Erythroblast (primary cell): ENCODE data around the gene KCNG4.

Experiments
- GATA1 ChIP-seq: IDR thresholded peaks from 2 replicates; pipeline ENCODE4 v1.6.1; 2011; ENCODE audit warnings: low read depth, mild to moderate bottlenecking, control low read depth, low read length, moderate library complexity
- POLR2A ChIP-seq: IDR thresholded peaks from 2 replicates; pipeline ENCODE4 v1.6.1; 2011; ENCODE audit warnings: mild to moderate bottlenecking, low read length

- TF ChIP-seq POLR2A (no peak), GATA1 (no peak)
Observed at GRCh38 chr16:84245956-84246678, 6.3 kb upstream of the KCNG4 start.
